Endothelial cell of umbilical vein (primary cell): ENCODE results near the gene MATR3. TPM values are rescaled to one million over a fixed set of nuclear protein-coding genes. Genes with fewer than 3 reads are reported as not detected.

ENCODE experiments used
- BruUV-seq: library from RNA; stranded (reverse); fragments of 400-500 nt; replicated peaks from 2 replicates; lab custom pipeline; 2021; lab: Mats Ljungman, UMichigan
- CTCF ChIA-PET: fragments of 300-600, 350-600 bp; sonication (Branson Sonifier 250); formaldehyde crosslinking; loops from one replicate; lab custom pipeline; 2021; ENCODE audit warnings: antibody characterized with exemption, inconsistent platforms; lab: Charles Lee
- POLR2A ChIA-PET: fragments of 300-600, 350-600 bp; sonication (Branson Sonifier 250); formaldehyde crosslinking; loops from one replicate; lab custom pipeline; 2021; ENCODE audit warnings: antibody characterized with exemption, inconsistent platforms; lab: Charles Lee
- DNase-seq: peaks from one replicate; pipeline ENCODE4 v3.0.0-alpha.2; 2011; ENCODE audit warnings: low read depth, low spot score
- FAIRE-seq: peaks from 2 replicates; lab custom pipeline; 2011; peaks lifted over from hg19 to GRCh38; lab: Jason Lieb, UNC
- H2AFZ ChIP-seq: 2 replicates; pipeline ENCODE4 v1.6.0; 2012; ENCODE audit warnings: low read depth, low read length, control low read depth, inconsistent platforms
- H3K27ac ChIP-seq: 2 replicates; pipeline ENCODE4 v1.5.1; 2011; ENCODE audit warnings: low read depth, mild to moderate bottlenecking, control low read depth, low read length, moderate library complexity; ENCODE audit not compliant: insufficient read depth
- H3K27me3 ChIP-seq, 2 experiments: 2 replicates each; pipeline versions ENCODE4 v1.6.0 to v1.6.1; 2011; ENCODE audit warnings: low read length in 2 of 2, mixed read lengths in 1 of 2; ENCODE audit not compliant: control insufficient read depth in 2 of 2, insufficient read depth in 2 of 2
- H3K36me3 ChIP-seq, 2 experiments: 2 replicates in 1 of 2; 3 replicates in 1 of 2; pipeline ENCODE4 v1.5.1; 2011; ENCODE audit warnings: low read length in 2 of 2, mild to moderate bottlenecking in 1 of 2, moderate library complexity in 1 of 2; ENCODE audit not compliant: control insufficient read depth in 2 of 2, insufficient read depth in 2 of 2; ENCODE audit errors: extremely low read depth in 1 of 2
- H3K4me1 ChIP-seq: 3 replicates; pipeline ENCODE4 v1.5.1; 2011; ENCODE audit warnings: mild to moderate bottlenecking, low read length; ENCODE audit not compliant: control insufficient read depth, insufficient read depth; ENCODE audit errors: extremely low read depth
- H3K4me2 ChIP-seq: 2 replicates; pipeline ENCODE4 v1.6.1; 2011; ENCODE audit warnings: low read length, control low read depth, mixed read lengths; ENCODE audit not compliant: insufficient read depth
- H3K4me3 ChIP-seq, 3 experiments: fragments of 200-600 bp in 1 of 3; sonication (generic), shearing (Covaris generic) in 1 of 3; replicated peaks in 1 of 3; 2 replicates each; pipeline ENCODE4 v1.5.1; 2011 to 2016; ENCODE audit warnings: control low read depth in 3 of 3, low read length in 3 of 3, mild to moderate bottlenecking in 2 of 3, inconsistent platforms in 1 of 3, low read depth in 1 of 3, moderate library complexity in 1 of 3; ENCODE audit not compliant: insufficient read depth in 1 of 3
- H3K79me2 ChIP-seq: 2 replicates; pipeline ENCODE4 v1.6.0; 2012; ENCODE audit warnings: low read length, inconsistent platforms; ENCODE audit not compliant: control insufficient read depth, insufficient read depth
- H3K9ac ChIP-seq: replicated peaks from 2 replicates; pipeline ENCODE3; 2011; ENCODE audit warnings: low read length, control low read depth; ENCODE audit not compliant: insufficient read depth; ENCODE audit errors: extremely low read depth
- H3K9me1 ChIP-seq: replicated peaks from 3 replicates; pipeline ENCODE4 v1.6.0; 2011; ENCODE audit warnings: mild to moderate bottlenecking, low read length; ENCODE audit not compliant: control insufficient read depth, insufficient read depth; ENCODE audit errors: extremely low read depth
- H3K9me3 ChIP-seq: replicated peaks from 2 replicates; pipeline ENCODE4 v1.5.1; 2012; ENCODE audit warnings: low read length, inconsistent platforms; ENCODE audit not compliant: control insufficient read depth, insufficient read depth
- H4K20me1 ChIP-seq: replicated peaks from 2 replicates; pipeline ENCODE3; 2011; ENCODE audit warnings: mild to moderate bottlenecking, low read length; ENCODE audit not compliant: control insufficient read depth, insufficient read depth; ENCODE audit errors: extremely low read depth
- CTCF ChIP-seq, 2 donors: IDR thresholded peaks; 1 replicate in 1 of 2; 2 replicates in 1 of 2; pipeline ENCODE4 v1.5.1; 2011; ENCODE audit warnings: low read length in 2 of 2, mild to moderate bottlenecking in 2 of 2, moderate library complexity in 2 of 2, control low read depth in 1 of 2, inconsistent platforms in 1 of 2, low read depth in 1 of 2; ENCODE audit not compliant: insufficient read depth in 1 of 2; ENCODE audit errors: extremely low read depth in 1 of 2
- EZH2 ChIP-seq: IDR thresholded peaks from 2 replicates; pipeline ENCODE4 v1.6.1; 2012; ENCODE audit warnings: borderline replicate concordance, low read depth, mild to moderate bottlenecking, moderate library complexity, low read length, inconsistent platforms; ENCODE audit not compliant: severe bottlenecking
- FOS ChIP-seq: IDR thresholded peaks from 2 replicates; pipeline ENCODE4 v1.6.1; 2011; ENCODE audit warnings: mild to moderate bottlenecking, low read length, moderate library complexity, borderline replicate concordance; ENCODE audit not compliant: insufficient read depth
- GATA2 ChIP-seq: IDR thresholded peaks from 2 replicates; pipeline ENCODE4 v1.7.0; 2011; ENCODE audit warnings: low read depth, mild to moderate bottlenecking, moderate library complexity, mixed read lengths, low read length; ENCODE audit not compliant: insufficient read length, insufficient read depth
- JUN ChIP-seq: IDR thresholded peaks from 2 replicates; pipeline ENCODE4 v1.6.1; 2011; ENCODE audit warnings: borderline replicate concordance, low read depth; ENCODE audit not compliant: insufficient read length, insufficient read depth
- MYC ChIP-seq: IDR thresholded peaks from one replicate; pipeline ENCODE4 v1.6.1; 2011; ENCODE audit warnings: mild to moderate bottlenecking, low read depth, low read length
- POLR2A ChIP-seq: IDR thresholded peaks from 2 replicates; pipeline ENCODE4 v1.6.1; 2012; ENCODE audit warnings: low read depth, mild to moderate bottlenecking, control low read depth, low read length
- dilution Hi-C: fragments of 300-500 bp; cut with MboI; formaldehyde crosslinking; loops from one replicate; pipeline ENCODE4 v1.15.0; 2019; ENCODE audit warnings: low sequenced_read_pairs; ENCODE audit not compliant: extremely low pct_ligation_motif_present
- intact Hi-C: fragments of 100-400 bp; cut with micrococcal nuclease; formaldehyde crosslinking; loops from one replicate; pipeline ENCODE4 v1.10.0; 2022
- polyA plus RNA-seq, 4 experiments: library from polyadenylated mRNA; depleted of rRNA in 3 of 4; stranded (reverse) in 3 of 4; unstranded in 1 of 4; fragments of >200 nt; gene quantifications; 2 replicates each; pipeline versions ENCODE4 v1.2.1 to v1.2.3, GENCODE V29; 2011 to 2012; ENCODE audit warnings: missing spikeins in 1 of 4
- total RNA-seq: library from RNA; stranded (reverse); gene quantifications from 2 replicates; pipeline ENCODE4 v1.2.3, GENCODE V29; 2021
- TF ChIP-seq, protein P1 (sequence below): IDR thresholded peaks from 2 replicates; pipeline ENCODE4 v1.6.1; 2011; ENCODE audit not compliant: insufficient read depth, insufficient read length

Gene MATR3
- total and polyA plus RNA-seq, 2 donors (not counting 3 experiments of a cell fraction or from before 2014, with no cell fraction given), result 64.0 to 158 TPM

- H3K27me3 ChIP-seq, result no peaks in the 10 kb centered on the region
- no peak overlapping the region for H3K27ac ChIP-seq
- CTCF ChIA-PET, result interaction anchor here (1.1 kb wide), 1 partner anchor 9 kb away, joined by 3 read pairs; no protein-coding TSS in a partner anchor
- no TSS peak for BruUV-seq
- no peak overlapping the region for H3K9ac ChIP-seq
- DNase-seq (no peak), FAIRE-seq (no peak)
- no peak for TF ChIP-seq POLR2A
- no peak for TF ChIP-seq CTCF (IDR thresholded peaks at IDR 0.05; ENCODE audit: extremely low read depth in 1 of 2, insufficient read depth in 1 of 2, low read depth in 1 of 2, low read length in 2 of 2)
- TF ChIP-seq FOS, result no peak
- TF ChIP-seq EZH2, result no peak
- TF ChIP-seq, protein P1, sequence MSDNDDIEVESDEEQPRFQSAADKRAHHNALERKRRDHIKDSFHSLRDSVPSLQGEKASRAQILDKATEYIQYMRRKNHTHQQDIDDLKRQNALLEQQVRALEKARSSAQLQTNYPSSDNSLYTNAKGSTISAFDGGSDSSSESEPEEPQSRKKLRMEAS, result no peak
- no peak for TF ChIP-seq MYC
- no peak for TF ChIP-seq JUN
- TF ChIP-seq GATA2, result no peak
- H3K4me3 ChIP-seq, result no peak overlapping the region
- peak overlapping the region; percentile 22 for H3K4me2 ChIP-seq
- no peaks in the 10 kb centered on the region for H3K36me3 ChIP-seq
- no peaks in the 10 kb centered on the region for H3K9me3 ChIP-seq
- intact Hi-C loops (no loop called here), dilution Hi-C loops (no loop called here)
- peaks cover 98% of the 10 kb centered on the region for H3K79me2 ChIP-seq
- POLR2A ChIA-PET, result no interaction called here
- H2AFZ ChIP-seq, result no peak overlapping the region
- no peaks in the 10 kb centered on the region for H3K9me1 ChIP-seq
- H4K20me1 ChIP-seq, result peaks cover 48% of the 10 kb centered on the region
- H3K4me1 ChIP-seq, result peaks cover 18% of the 10 kb centered on the region
These were observed 4.7 kb downstream of the MATR3 start for GRCh38 chr5:139298242-139298641.
